GM12892 (cell line): ENCODE measurements around the gene MT1A.
A peak's percentile ranks its signal among the peaks of the same experiment; 100 is the strongest.

ENCODE experiments used
- POLR2A ChIP-seq: IDR thresholded peaks from 2 replicates; pipeline ENCODE4 v1.6.1; 2011; ENCODE audit warnings: low read depth, low read length, control low read depth
- TAF1 ChIP-seq: IDR thresholded peaks from 2 replicates; pipeline ENCODE4 v1.6.1; 2011; ENCODE audit warnings: low read depth, mild to moderate bottlenecking, control low read depth, low read length, borderline replicate concordance

- no peak for TF ChIP-seq TAF1
- TF ChIP-seq POLR2A = peak; percentile 48; the same call in 1 of the 2 replicates
Observed at GRCh38 chr16:56608043-56608875, 30.2 kb upstream of the MT1A start, which contains the start of gene MT2A.
